ENCODE measurements around the gene ZNF69.
"Not testable (repeated sequence)": the region's sequence is repeated elsewhere in the genome, so short reads cannot be mapped to it uniquely, and the experiment has no call there.

Gene ZNF69

DNA sequence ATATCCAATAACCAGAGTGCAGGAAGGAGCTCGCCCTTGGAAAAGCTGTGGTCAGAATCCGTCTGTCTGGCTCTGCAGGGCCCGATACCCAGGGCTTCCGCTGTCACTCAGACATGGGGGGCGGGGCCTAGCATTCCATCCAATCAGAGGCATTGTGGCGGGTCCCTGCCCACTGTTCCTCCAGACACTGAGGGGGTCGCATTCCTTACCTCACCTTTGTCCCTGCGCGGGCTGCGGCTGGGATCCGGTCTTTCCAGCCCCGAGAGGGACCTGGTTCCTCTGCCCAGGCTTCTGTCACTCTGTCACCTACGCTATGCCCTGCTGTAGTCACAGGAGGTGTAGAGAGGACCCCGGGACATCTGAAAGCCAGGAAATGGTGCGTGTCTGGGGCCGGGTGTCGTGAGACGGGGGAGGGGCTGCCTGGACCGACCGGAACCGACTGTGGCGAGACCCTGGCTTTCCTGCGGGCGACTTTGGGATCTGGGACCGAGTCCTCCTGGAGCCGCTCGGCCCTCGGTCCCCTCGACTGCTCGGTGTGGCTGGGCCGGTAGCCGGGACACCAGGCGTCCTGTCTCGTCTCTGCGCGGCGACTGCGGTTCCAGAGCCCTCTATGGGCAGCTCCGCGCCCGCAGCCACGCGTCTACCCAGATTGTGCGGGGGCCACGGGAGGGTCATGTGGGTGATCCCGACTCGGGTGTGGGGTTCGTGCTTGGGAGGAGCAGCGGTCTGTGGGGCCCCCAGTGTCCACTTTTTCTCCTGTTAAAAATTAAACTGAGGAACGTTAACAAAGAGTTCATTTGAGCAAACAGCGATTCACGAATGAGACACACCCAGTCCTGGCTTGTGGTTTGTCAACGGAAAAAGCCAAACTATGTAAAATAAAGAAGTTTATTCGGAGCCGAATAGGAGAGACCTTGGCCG lies at the start of gene ZNF69:
TSS of gene ZNF69 (plus strand) at position 172 of the 921 bp plus-strand sequence. CDS start at position 314, 142 bp downstream.
- DNase-seq: peak; percentile 59

- no peak for DNase-seq
Observed at GRCh38 chr19:11843722-11844121, 43.9 kb upstream of the ZNF69 start.

DNA sequence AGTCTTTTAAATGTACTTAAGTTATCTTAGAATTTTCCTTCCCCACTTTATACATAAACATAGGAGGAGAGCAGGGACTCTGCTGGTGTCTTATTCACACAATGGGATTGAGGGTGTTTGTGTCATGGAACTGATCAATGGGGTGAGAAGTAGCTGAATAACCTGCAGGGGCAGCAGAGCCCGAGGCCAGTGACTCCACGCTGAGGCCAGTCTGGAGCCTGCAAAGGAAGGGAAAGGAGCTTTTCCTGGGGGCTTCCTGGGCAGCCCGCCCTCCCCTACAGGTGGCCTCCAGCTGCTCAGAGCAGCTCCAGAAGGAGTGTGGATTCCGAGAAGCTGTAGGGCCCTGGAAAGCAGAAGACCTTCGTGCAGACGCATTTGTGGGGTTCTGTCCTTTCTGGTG lies 40.0 kb upstream of the ZNF69 start:
- not testable (repeated sequence) for DNase-seq

DNA sequence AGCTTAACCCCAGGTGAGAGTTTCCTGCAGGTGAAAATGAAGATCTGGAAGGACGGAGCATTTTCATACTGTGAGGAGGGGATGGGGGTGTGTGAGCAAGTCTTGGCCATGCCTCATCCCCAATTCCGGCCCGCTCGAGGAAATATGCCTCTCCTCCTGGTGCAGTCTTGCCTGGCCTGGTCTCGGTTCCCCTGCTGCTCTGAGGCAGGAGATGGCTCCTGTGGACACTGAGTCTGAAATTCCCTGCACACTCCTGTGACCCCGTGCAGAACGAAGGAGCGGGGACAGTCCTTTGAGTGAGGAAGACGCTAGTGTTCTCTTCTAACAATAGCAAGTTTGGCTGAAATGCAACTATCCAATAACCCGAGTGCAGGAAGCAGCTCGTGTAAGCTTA lies 39.4 kb upstream of the ZNF69 start:
- DNase-seq: no peak

DNA sequence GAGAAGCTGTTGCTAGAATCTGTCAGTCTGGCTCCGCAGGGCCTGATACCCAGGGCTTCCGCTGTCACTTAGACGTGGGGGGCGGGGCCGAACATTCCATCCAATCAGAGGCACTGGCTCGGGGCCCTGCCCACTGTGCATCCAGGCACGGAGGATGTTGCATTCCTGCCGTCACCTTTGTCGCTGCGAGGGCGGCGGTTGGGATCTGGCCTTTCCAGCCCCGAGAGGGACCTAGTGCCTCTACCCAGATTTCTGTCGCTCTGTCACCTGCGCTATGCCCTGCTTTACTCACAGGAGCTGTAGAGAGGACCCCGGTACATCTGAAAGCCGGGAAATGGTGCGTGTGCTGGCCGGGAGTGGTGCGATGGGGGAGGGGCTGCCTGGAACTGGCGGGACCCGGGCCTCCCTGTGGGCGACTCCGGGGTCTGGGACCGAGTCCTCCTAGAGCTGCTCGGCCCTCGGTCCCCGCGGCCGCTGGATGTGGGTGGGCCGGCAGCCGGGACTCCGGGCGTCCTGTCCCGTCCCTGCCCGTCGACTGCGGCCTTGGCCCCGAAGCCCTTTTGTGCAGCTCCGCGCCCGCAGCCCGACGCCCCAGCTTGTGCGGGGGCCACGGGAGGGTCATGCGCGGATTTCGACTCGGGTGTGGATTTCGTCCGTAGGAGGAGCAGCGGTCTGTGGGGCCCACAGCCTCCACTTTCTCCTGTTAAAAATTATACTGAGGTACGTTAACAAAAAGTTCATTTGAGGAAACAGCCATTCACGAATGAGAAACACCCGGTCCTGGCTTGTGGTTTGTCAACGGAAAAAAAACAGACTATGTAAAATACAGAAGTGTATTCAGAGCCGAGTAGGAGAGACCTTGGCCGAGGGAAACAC lies 38.8 kb upstream of the ZNF69 start, which contains the start of gene ZNF439:
TSS of gene ZNF439 (plus strand) at position 133 of the 876 bp plus-strand sequence. CDS start at position 275, 142 bp downstream.
- DNase-seq: peak; percentile 76

DNA sequence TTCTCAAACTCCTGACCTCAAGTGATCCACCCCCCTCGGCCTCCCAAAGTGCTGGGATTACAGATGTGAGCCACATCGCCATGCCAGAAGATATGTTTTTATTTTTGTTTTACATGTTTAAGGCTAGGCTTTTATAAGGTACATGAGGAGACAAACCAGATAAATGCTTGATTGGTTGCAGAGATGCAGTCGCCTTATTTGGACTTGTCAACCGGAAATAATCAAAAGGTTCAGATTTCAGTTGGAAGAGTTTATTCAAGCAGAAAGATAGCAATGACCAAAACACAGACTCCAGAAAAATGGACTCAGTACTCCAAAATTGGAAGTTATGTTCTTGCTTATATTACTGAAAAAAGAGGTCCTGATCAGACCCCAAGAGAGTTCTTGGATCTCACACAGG lies 37.3 kb upstream of the ZNF69 start:
- not testable (repeated sequence) for DNase-seq

DNA sequence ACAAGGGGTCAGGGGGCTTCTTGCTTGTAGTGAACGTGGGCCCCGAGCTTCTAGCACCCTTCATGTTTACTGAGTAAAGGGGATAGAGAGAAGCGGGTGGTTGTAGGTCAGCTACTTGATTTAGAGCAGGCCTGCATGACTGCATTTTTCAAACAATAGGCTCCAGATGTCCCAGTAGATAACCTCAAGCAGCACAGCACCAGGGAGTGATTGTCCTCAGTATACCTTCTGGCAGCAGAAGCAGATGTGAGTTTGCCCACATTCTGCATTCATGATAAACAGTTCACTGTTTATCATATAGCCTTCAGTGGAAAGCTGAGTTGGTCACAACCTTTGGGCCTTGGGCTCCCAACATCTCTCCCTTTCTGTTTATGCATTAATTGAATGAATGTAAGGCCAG lies 34.2 kb upstream of the ZNF69 start:
- no peak for DNase-seq

GRCh38 chr19:11856596-11857250 lies 30.9 kb upstream of the ZNF69 start:
- DNase-seq: no peak

- DNase-seq: no peak
Observed at GRCh38 chr19:11860721-11861120, 26.9 kb upstream of the ZNF69 start.

- DNase-seq: no peak
Observed at GRCh38 chr19:11861301-11861700, 26.3 kb upstream of the ZNF69 start.

- DNase-seq: not testable (repeated sequence)
Observed at GRCh38 chr19:11867766-11868165, 19.8 kb upstream of the ZNF69 start.

DNA sequence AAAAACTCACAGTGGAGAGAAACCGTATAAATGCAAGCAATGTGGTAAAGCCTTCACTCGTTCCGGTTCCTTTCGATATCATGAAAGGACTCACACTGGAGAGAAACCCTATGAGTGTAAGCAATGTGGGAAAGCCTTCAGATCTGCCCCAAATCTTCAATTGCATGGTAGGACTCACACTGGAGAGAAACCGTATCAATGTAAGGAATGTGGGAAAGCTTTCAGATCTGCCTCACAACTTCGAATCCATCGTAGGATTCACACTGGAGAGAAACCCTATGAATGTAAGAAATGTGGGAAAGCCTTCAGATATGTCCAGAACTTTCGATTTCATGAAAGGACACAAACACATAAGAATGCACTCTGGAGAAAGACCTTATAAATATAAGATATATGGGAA lies 19.4 kb upstream of the ZNF69 start:
- no peak for DNase-seq

- DNase-seq: no peak
Observed at GRCh38 chr19:11872624-11873023, 15.0 kb upstream of the ZNF69 start.

DNA sequence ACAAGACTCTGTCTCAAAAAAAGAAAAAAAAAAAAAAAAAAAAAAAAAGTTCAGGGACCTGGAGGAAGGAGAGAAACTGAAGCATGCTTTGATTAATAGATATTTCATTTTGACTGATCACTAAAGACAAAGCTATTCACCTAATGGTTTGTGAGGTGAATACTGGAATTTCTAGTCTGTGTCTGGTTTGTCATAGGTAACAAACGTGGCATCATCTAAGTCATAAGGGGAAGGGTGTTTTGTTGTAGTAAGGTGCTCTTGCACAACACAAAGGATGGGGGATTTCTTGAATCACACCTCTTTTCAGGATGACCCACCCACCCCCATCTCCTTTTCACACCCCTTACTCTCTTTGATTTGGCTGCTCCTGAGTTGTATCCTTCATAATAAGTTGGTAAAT lies 13.8 kb upstream of the ZNF69 start:
- no peak for DNase-seq

- not testable (repeated sequence) for DNase-seq
Observed at GRCh38 chr19:11879687-11880266, 7.8 kb upstream of the ZNF69 start.

DNA sequence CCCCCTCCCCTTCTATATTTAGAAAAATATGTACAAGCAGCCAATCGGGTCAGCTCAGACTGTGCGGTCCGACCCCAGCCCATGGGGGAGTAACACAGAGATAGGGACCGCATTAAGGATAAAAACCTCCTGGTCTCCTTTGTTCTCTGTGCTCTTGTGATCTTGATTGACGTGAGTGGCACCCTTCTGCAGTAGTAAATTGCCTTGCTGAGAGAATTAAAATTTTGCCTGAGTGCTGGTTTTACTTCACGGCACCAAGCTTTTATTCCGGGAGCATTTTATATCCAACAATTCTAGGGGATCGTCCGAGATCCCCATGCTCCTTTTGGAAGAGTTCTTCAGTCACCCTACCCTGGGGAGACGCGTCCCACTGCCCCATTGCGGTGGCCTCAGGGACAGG lies 7.0 kb upstream of the ZNF69 start:
- no peak for DNase-seq

DNA sequence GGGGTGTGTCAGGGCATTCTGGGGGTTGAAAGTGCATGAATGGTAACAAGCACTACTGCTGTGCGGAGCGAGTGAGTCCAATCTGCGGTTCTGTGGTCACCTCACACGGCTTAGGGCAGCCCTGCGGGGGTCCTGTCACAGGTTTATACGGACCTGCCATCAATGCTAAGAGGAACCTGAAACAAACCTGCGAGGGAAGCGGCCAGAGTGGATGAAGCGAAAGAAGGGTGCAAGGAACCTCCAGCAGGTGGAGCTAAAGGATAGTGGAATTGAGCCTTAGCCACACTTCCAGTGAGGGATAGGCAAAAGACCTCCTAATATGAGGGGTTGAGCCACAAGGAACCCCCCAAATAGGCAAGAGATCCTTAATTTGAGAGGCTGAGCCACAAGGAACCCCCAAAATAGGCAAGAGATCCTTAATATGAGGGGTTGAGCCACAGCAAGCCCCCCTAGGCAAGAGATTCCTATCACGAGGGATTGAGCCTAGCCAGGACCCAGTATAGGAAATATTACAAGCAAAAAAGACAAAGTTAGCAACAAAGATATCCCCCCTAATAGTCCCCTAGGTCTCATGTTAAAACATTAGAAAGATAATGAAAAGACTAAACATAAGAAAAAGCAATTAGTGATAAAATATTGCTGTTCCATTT lies 6.3 kb upstream of the ZNF69 start:
- DNase-seq: peak; percentile 47

- no peak for DNase-seq
Observed at GRCh38 chr19:11882606-11883005, 5.0 kb upstream of the ZNF69 start.

DNA sequence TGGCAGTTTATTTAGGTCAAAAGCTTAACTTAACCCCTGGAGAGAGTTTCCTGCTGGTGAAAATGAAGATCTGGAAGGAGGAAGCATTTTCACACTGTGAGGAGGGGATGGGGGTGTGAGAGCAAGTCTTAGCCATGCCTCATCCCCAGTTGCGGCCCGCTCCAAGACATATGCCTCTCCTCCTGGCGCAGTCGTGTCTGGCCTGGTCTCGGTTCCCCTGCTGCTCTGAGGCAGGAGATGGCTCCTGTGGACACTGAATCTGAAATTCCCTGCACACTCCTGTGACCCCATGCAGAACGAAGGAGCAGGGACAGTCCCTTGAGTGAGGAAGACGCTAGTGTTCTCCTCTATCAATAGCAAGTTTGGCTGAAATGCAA lies 360 bp upstream of the ZNF69 start:
- no peak for DNase-seq

- DNase-seq: peak; percentile 4
Observed at GRCh38 chr19:11889901-11890300, 2.3 kb downstream of the ZNF69 start.

- DNase-seq: no peak
Observed at GRCh38 chr19:11890634-11891033, 3.1 kb downstream of the ZNF69 start.

DNA sequence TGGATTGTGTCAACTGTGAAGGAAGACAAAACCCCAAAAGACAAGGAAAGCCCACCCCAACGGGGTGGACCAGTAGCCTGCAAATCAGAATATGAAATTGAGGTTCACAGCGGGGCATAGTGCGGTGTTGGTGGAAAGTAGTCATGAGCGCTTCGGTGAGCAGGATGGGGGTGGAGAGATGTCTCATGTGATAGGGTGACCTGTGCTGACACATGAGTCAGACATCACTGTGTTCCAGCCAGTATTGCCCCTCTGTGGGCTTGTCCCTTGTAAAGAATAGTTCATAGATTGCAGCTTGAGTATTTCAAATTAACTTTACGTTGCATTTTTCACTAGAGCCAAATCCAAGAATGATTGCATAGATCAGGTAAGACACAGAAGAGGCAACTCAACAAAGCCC lies 7.3 kb downstream of the ZNF69 start:
- no peak for DNase-seq

All from NCI-H526 treated with DMSO at 0.1 percent for 48 hours (cell line).